ENCODE data around the gene DLGAP1. TPM values are rescaled to one million over a fixed set of nuclear protein-coding genes. Genes with fewer than 3 reads are reported as not detected.

The DLGAP1 gene
- polyA plus RNA-seq, 1 donor from 2014 or later: 4.5 TPM

DNA sequence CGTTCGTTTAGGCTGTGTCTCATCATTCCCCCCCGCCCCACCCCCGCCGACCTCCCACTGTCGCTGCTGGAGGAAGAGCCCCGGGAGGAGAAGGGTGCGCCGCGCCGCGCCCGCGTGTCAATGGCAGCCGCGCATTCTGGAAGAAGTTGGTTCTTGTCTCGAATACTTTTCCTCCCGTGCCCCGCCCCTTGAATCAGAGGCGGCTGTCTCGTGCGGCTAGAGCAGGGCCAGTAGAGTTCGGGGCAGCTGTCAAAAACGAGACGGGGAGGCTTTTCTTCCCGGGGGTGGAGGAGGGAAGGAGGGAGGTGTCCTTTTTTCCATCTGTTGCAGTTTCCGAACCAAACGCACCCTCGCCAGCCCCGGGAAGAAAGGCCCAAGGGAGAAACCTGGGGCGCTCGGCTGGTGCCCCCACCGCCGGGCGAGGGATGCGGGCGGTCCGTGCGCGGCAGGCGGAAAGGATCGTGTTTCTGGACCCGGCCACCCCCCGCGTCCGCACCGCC lies 1005.5 kb downstream of the DLGAP1 start:
- Histone ChIP-seq H3K79me2 (replicated peaks; ENCODE audit: insufficient read depth, low read length) (peaks cover 30% of the 10 kb centered on the region), H3K36me3 (ENCODE audit: insufficient read depth, low read length) (no peaks in the 10 kb centered on the region), H4K20me1 (ENCODE audit: insufficient read depth) (no peaks in the 10 kb centered on the region), H3K4me3 (ENCODE audit: low read length) (peak overlapping the region; percentile 87), H3K9me2 (ENCODE audit: insufficient read depth, low read length) (no peaks in the 10 kb centered on the region), H3F3A (ENCODE audit: insufficient read depth, low read length, poor library complexity, severe bottlenecking) (no peaks in the 10 kb centered on the region), H2AFZ (ENCODE audit: low read depth, low read length) (no peak overlapping the region), H3K27me3 (ENCODE audit: insufficient read depth, low read depth, low read length) (peaks cover 57% of the 10 kb centered on the region), H3K9ac (ENCODE audit: low read length) (no peak overlapping the region), H3K9me3 (ENCODE audit: low read length) (no peaks in the 10 kb centered on the region), H3K4me2 (ENCODE audit: low read length) (peak overlapping the region; percentile 68), H3K27ac (ENCODE audit: low read length) (no peak overlapping the region)
- TF ChIP-seq, protein P1, sequence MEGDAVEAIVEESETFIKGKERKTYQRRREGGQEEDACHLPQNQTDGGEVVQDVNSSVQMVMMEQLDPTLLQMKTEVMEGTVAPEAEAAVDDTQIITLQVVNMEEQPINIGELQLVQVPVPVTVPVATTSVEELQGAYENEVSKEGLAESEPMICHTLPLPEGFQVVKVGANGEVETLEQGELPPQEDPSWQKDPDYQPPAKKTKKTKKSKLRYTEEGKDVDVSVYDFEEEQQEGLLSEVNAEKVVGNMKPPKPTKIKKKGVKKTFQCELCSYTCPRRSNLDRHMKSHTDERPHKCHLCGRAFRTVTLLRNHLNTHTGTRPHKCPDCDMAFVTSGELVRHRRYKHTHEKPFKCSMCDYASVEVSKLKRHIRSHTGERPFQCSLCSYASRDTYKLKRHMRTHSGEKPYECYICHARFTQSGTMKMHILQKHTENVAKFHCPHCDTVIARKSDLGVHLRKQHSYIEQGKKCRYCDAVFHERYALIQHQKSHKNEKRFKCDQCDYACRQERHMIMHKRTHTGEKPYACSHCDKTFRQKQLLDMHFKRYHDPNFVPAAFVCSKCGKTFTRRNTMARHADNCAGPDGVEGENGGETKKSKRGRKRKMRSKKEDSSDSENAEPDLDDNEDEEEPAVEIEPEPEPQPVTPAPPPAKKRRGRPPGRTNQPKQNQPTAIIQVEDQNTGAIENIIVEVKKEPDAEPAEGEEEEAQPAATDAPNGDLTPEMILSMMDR (IDR thresholded peaks at IDR 0.05; ENCODE audit: poor library complexity, severe bottlenecking): no peak
- TF ChIP-seq POLR2AphosphoS5 (IDR thresholded peaks at IDR 0.05) (no peak), SMC3 (conservative IDR thresholded peaks at IDR 0.05; ENCODE audit: poor library complexity) (no peak), RAD21 (conservative IDR thresholded peaks at IDR 0.05) (no peak), MXI1 (conservative IDR thresholded peaks at IDR 0.05; ENCODE audit: poor library complexity, severe bottlenecking) (no peak), EP300 (conservative IDR thresholded peaks at IDR 0.05; ENCODE audit: poor library complexity, severe bottlenecking) (no peak), TAF1 (IDR thresholded peaks at IDR 0.05; ENCODE audit: low read depth) (no peak), EZH2 (IDR thresholded peaks at IDR 0.05; ENCODE audit: borderline replicate concordance, insufficient read depth, low read length, poor library complexity, severe bottlenecking) (no peak)
- TF ChIP-seq, protein P2, sequence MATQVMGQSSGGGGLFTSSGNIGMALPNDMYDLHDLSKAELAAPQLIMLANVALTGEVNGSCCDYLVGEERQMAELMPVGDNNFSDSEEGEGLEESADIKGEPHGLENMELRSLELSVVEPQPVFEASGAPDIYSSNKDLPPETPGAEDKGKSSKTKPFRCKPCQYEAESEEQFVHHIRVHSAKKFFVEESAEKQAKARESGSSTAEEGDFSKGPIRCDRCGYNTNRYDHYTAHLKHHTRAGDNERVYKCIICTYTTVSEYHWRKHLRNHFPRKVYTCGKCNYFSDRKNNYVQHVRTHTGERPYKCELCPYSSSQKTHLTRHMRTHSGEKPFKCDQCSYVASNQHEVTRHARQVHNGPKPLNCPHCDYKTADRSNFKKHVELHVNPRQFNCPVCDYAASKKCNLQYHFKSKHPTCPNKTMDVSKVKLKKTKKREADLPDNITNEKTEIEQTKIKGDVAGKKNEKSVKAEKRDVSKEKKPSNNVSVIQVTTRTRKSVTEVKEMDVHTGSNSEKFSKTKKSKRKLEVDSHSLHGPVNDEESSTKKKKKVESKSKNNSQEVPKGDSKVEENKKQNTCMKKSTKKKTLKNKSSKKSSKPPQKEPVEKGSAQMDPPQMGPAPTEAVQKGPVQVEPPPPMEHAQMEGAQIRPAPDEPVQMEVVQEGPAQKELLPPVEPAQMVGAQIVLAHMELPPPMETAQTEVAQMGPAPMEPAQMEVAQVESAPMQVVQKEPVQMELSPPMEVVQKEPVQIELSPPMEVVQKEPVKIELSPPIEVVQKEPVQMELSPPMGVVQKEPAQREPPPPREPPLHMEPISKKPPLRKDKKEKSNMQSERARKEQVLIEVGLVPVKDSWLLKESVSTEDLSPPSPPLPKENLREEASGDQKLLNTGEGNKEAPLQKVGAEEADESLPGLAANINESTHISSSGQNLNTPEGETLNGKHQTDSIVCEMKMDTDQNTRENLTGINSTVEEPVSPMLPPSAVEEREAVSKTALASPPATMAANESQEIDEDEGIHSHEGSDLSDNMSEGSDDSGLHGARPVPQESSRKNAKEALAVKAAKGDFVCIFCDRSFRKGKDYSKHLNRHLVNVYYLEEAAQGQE (IDR thresholded peaks at IDR 0.05; ENCODE audit: borderline replicate concordance): no peak

DNA sequence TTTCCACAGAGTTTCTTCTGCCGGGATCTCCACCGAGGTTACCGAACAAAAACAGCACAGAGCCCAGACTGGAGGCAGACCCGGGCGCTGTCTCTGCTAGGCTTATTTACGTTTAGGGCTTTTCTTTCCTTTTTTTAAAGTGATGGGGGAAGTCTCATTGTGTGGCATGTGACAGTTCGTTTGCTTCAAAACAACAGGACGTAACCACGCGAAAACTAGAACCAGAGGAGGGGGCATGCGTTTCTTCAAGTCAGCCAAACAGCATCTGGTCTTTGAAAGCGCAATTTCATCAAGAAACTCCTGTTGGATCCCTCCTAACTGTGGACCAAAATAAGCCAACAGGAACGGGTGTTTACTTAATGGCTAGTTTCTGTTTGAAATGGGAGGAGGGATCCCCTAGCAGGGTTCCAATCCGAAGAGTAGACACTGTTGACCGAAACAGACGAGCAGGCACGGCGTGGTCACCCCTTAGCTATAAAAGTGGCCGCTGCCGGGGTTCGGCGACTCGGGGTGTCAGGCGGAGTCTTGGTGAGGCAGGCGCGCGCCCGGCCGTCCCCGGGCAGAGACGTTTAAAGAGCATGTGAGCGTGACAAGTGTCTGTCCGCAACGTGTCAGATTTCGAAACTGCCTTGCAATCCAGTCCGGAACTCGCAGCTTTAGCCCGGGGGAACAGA lies 1006.1 kb downstream of the DLGAP1 start:
- H3K27ac ChIP-seq (ENCODE audit: low read length): no peak overlapping the region
- peak overlapping the region; percentile 54 for H3K9ac ChIP-seq (ENCODE audit: low read length)
- H3K4me3 ChIP-seq (ENCODE audit: low read length): peak overlapping the region; percentile 87
- H3K9me2 ChIP-seq (ENCODE audit: insufficient read depth, low read length): no peaks in the 10 kb centered on the region
- H3F3A ChIP-seq (ENCODE audit: insufficient read depth, low read length, poor library complexity, severe bottlenecking): no peaks in the 10 kb centered on the region
- TF ChIP-seq RAD21 (conservative IDR thresholded peaks at IDR 0.05) (no peak), SMC3 (conservative IDR thresholded peaks at IDR 0.05; ENCODE audit: poor library complexity) (no peak), POLR2AphosphoS5 (IDR thresholded peaks at IDR 0.05) (peak; percentile 6)
- TF ChIP-seq, protein P1 (IDR thresholded peaks at IDR 0.05; ENCODE audit: poor library complexity, severe bottlenecking): no peak
- TF ChIP-seq, protein P2 (IDR thresholded peaks at IDR 0.05; ENCODE audit: borderline replicate concordance): no peak
- no peaks in the 10 kb centered on the region for H3K36me3 ChIP-seq (ENCODE audit: insufficient read depth, low read length)
- H3K4me2 ChIP-seq (ENCODE audit: low read length): peak overlapping the region; percentile 86
- H3K27me3 ChIP-seq (ENCODE audit: insufficient read depth, low read depth, low read length): peaks cover 54% of the 10 kb centered on the region
- no peaks in the 10 kb centered on the region for H3K9me3 ChIP-seq (ENCODE audit: low read length)
- H4K20me1 ChIP-seq (ENCODE audit: insufficient read depth): no peaks in the 10 kb centered on the region
- no peak overlapping the region for H2AFZ ChIP-seq (ENCODE audit: low read depth, low read length)
- peaks cover 25% of the 10 kb centered on the region for H3K79me2 ChIP-seq (replicated peaks; ENCODE audit: insufficient read depth, low read length)

All from neural cell (in vitro differentiated cells).